Endothelial cell of umbilical vein (primary cell): ENCODE measurements around the gene NCK2.

Experiments
- CTCF ChIP-seq, 2 donors: IDR thresholded peaks; 1 replicate in 1 of 2; 2 replicates in 1 of 2; pipeline ENCODE4 v1.5.1; 2011; ENCODE audit warnings: low read length in 2 of 2, mild to moderate bottlenecking in 2 of 2, moderate library complexity in 2 of 2, control low read depth in 1 of 2, inconsistent platforms in 1 of 2, low read depth in 1 of 2; ENCODE audit not compliant: insufficient read depth in 1 of 2; ENCODE audit errors: extremely low read depth in 1 of 2
- GATA2 ChIP-seq: IDR thresholded peaks from 2 replicates; pipeline ENCODE4 v1.7.0; 2011; ENCODE audit warnings: low read depth, mild to moderate bottlenecking, moderate library complexity, mixed read lengths, low read length; ENCODE audit not compliant: insufficient read length, insufficient read depth

GRCh38 chr2:105795575-105795934, 50.8 kb downstream of the NCK2 start:
- TF ChIP-seq CTCF (IDR thresholded peaks at IDR 0.05; ENCODE audit: extremely low read depth in 1 of 2, insufficient read depth in 1 of 2, low read depth in 1 of 2, low read length in 2 of 2) (no peak), GATA2 (no peak)
